Fibroblast of lung (primary cell): ENCODE measurements around the gene MAP3K2. TPM values are rescaled to one million over a fixed set of nuclear protein-coding genes. Genes with fewer than 3 reads are reported as not detected.

ENCODE experiments used
- DNase-seq, 2 donors: peaks; one replicate each; pipeline versions ENCODE4 v3.0.0 to v3.0.0-alpha.2; 2010; ENCODE audit warnings: low read depth in 2 of 2
- H2AFZ ChIP-seq: 2 replicates; pipeline ENCODE4 v1.5.1; 2012; ENCODE audit warnings: low read length, control low read depth, inconsistent platforms
- H3K27ac ChIP-seq: 2 replicates; pipeline ENCODE4 v1.5.1; 2011; ENCODE audit warnings: low read length, control low read depth; ENCODE audit not compliant: insufficient read depth
- H3K27me3 ChIP-seq: 2 replicates; pipeline ENCODE4 v1.5.1; 2011; ENCODE audit warnings: mild to moderate bottlenecking, low read length; ENCODE audit not compliant: control insufficient read depth, insufficient read depth
- H3K36me3 ChIP-seq: 2 replicates; pipeline ENCODE4 v1.5.1; 2011; ENCODE audit warnings: low read length; ENCODE audit not compliant: control insufficient read depth, insufficient read depth
- H3K4me1 ChIP-seq: 2 replicates; pipeline ENCODE4 v1.5.1; 2011; ENCODE audit warnings: low read length; ENCODE audit not compliant: control insufficient read depth, insufficient read depth; ENCODE audit errors: extremely low read depth
- H3K4me2 ChIP-seq: 2 replicates; pipeline ENCODE4 v1.5.1; 2011; ENCODE audit warnings: low read length, control low read depth; ENCODE audit not compliant: insufficient read depth; ENCODE audit errors: extremely low read depth
- H3K4me3 ChIP-seq, 4 experiments: fragments of 200-600 bp in 1 of 4; sonication (generic) in 1 of 4; replicated peaks in 1 of 4; 2 replicates each; pipeline ENCODE4 v1.5.1; 2011 to 2016; ENCODE audit warnings: low read length in 4 of 4, low read depth in 3 of 4, mild to moderate bottlenecking in 3 of 4, control low read depth in 2 of 4, inconsistent platforms in 1 of 4, mixed read lengths in 1 of 4; ENCODE audit not compliant: insufficient read depth in 1 of 4; ENCODE audit errors: control extremely low read depth in 1 of 4
- H3K79me2 ChIP-seq: 2 replicates; pipeline ENCODE4 v1.5.1; 2012; ENCODE audit warnings: mild to moderate bottlenecking, low read length, inconsistent platforms; ENCODE audit not compliant: control insufficient read depth, insufficient read depth
- H3K9ac ChIP-seq: 2 replicates; pipeline ENCODE4 v1.5.1; 2011; ENCODE audit warnings: mild to moderate bottlenecking, low read length, control low read depth; ENCODE audit not compliant: insufficient read depth
- H3K9me3 ChIP-seq: 2 replicates; pipeline ENCODE4 v1.5.1; 2012; ENCODE audit warnings: low read depth, low read length; ENCODE audit not compliant: control insufficient read depth, insufficient read depth
- H4K20me1 ChIP-seq: 2 replicates; pipeline ENCODE4 v1.5.1; 2011; ENCODE audit warnings: low read length; ENCODE audit not compliant: control insufficient read depth, insufficient read depth; ENCODE audit errors: extremely low read depth
- EZH2 ChIP-seq: IDR thresholded peaks from 2 replicates; pipeline ENCODE4 v1.5.1; 2012; ENCODE audit warnings: low read length, control low read depth, mild to moderate bottlenecking; ENCODE audit errors: missing control alignments
- polyA plus RNA-seq, 2 donors: library from polyadenylated mRNA; depleted of rRNA in 1 of 2; stranded (reverse) in 1 of 2; unstranded in 1 of 2; fragments of >200 nt; gene quantifications; 2 replicates each; pipeline ENCODE4 v1.2.1, GENCODE V29; 2011 to 2012; ENCODE audit warnings: missing spikeins in 1 of 2
- total RNA-seq: library from RNA; depleted of rRNA; stranded (reverse); fragments of >200 nt; gene quantifications from 2 replicates; pipeline ENCODE4 v1.2.1, GENCODE V29; 2014
- TF ChIP-seq, protein P1 (sequence below), 2 donors: IDR thresholded peaks in 1 of 2; conservative IDR thresholded peaks in 1 of 2; 1 replicate in 1 of 2; 2 replicates in 1 of 2; pipeline ENCODE4 v1.5.1; 2011 to 2012; ENCODE audit warnings: low read length in 2 of 2, control low read depth in 1 of 2, inconsistent platforms in 1 of 2, low read depth in 1 of 2, mild to moderate bottlenecking in 1 of 2

MAP3K2 gene
- total and polyA plus RNA-seq, 2 donors (not counting 1 experiment from before 2014, with no cell fraction given): 15.6 to 30.1 TPM

DNA sequence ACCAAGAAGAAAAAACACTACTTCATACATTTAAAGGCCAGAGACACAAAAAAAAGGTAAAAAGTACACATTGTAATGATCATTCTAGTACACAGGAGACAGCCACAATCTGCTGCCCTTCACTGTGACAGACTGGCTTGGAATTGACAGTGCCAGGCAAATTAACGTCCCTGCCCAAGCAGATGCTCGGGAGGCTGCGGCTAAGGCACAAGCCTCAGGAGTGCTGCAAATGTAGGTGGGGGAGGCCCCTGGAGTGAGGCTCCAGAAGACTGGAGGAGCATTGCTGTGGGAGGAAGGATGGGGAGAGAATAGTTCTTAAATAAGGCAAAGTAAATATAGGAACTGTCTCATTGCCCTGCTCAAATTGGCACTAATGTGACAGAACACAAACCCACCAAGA lies 112.4 kb downstream of the MAP3K2 start:
- no peaks in the 10 kb centered on the region for H3K27me3 ChIP-seq
- H3K9me3 ChIP-seq: no peaks in the 10 kb centered on the region
- no peak for TF ChIP-seq EZH2
- TF ChIP-seq, protein P1, sequence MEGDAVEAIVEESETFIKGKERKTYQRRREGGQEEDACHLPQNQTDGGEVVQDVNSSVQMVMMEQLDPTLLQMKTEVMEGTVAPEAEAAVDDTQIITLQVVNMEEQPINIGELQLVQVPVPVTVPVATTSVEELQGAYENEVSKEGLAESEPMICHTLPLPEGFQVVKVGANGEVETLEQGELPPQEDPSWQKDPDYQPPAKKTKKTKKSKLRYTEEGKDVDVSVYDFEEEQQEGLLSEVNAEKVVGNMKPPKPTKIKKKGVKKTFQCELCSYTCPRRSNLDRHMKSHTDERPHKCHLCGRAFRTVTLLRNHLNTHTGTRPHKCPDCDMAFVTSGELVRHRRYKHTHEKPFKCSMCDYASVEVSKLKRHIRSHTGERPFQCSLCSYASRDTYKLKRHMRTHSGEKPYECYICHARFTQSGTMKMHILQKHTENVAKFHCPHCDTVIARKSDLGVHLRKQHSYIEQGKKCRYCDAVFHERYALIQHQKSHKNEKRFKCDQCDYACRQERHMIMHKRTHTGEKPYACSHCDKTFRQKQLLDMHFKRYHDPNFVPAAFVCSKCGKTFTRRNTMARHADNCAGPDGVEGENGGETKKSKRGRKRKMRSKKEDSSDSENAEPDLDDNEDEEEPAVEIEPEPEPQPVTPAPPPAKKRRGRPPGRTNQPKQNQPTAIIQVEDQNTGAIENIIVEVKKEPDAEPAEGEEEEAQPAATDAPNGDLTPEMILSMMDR (conservative IDR thresholded peaks at IDR 0.05 in 1 of 2, IDR thresholded peaks at IDR 0.05 in 1 of 2; ENCODE audit: low read depth in 1 of 2, low read length in 2 of 2): no peak
- no peak for DNase-seq
- H3K36me3 ChIP-seq: peaks cover 34% of the 10 kb centered on the region
- H3K27ac ChIP-seq: no peak overlapping the region
- H2AFZ ChIP-seq: no peak overlapping the region
- H3K9ac ChIP-seq: no peak overlapping the region
- no peak overlapping the region for H3K4me3 ChIP-seq
- H4K20me1 ChIP-seq: no peaks in the 10 kb centered on the region
- H3K4me1 ChIP-seq: no peaks in the 10 kb centered on the region
- no peaks in the 10 kb centered on the region for H3K79me2 ChIP-seq
- H3K4me2 ChIP-seq: no peak overlapping the region

GRCh38 chr2:127270663-127271062 lies 117.1 kb downstream of the MAP3K2 start:
- Histone ChIP-seq H3K79me2 (no peaks in the 10 kb centered on the region), H3K4me1 (no peaks in the 10 kb centered on the region), H2AFZ (no peak overlapping the region), H4K20me1 (no peaks in the 10 kb centered on the region), H3K27me3 (no peaks in the 10 kb centered on the region), H3K36me3 (peaks cover 18% of the 10 kb centered on the region), H3K4me2 (no peak overlapping the region), H3K9me3 (no peaks in the 10 kb centered on the region), H3K9ac (no peak overlapping the region), H3K4me3 (no peak overlapping the region), H3K27ac (no peak overlapping the region)
- TF ChIP-seq, protein P1 (conservative IDR thresholded peaks at IDR 0.05 in 1 of 2, IDR thresholded peaks at IDR 0.05 in 1 of 2; ENCODE audit: low read depth in 1 of 2, low read length in 2 of 2): no peak
- TF ChIP-seq EZH2: no peak
- no peak for DNase-seq

DNA sequence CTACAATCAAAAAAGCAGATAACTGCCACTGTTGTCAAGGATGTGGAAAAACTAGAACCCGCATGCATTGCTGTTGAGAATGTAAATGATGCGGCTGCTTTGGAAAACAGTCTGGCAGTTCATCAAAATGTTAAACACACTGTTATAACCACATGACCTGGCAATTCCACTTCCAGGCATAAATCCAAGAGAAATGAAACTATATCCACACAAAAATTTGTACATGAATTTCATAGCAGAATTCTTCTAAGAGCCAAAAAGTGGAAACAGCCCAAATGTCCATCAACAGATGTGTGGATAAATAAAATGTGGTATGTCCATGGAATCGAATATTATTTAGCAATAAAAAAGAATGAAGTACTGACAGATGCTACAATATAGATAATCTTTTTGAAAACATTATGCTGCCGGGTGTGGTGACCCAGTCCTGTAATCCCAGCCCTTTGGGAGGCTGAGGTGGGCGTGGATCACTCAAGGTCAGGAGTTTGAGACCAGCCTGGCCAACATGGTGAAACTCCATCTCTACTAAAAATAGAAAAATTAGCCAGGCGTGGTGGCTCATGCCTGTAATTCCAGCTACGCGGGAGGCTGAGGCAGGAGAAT lies 125.9 kb downstream of the MAP3K2 start:
- H3K36me3 ChIP-seq: peaks cover 4% of the 10 kb centered on the region
- H2AFZ ChIP-seq: no peak overlapping the region
- H3K9me3 ChIP-seq: no peaks in the 10 kb centered on the region
- H3K4me1 ChIP-seq: no peaks in the 10 kb centered on the region
- H3K79me2 ChIP-seq: no peaks in the 10 kb centered on the region
- no peak overlapping the region for H3K9ac ChIP-seq
- H4K20me1 ChIP-seq: no peaks in the 10 kb centered on the region
- H3K27ac ChIP-seq: no peak overlapping the region
- no peak overlapping the region for H3K4me2 ChIP-seq
- no peak overlapping the region for H3K4me3 ChIP-seq
- DNase-seq: peak; percentile 28 to 94
- TF ChIP-seq EZH2: no peak
- TF ChIP-seq, protein P1 (conservative IDR thresholded peaks at IDR 0.05 in 1 of 2, IDR thresholded peaks at IDR 0.05 in 1 of 2; ENCODE audit: low read depth in 1 of 2, low read length in 2 of 2): no peak
- no peaks in the 10 kb centered on the region for H3K27me3 ChIP-seq
